ENCODE results near the gene TACR1. TPM values are rescaled to one million over a fixed set of nuclear protein-coding genes. Genes with fewer than 3 reads are reported as not detected.
A peak's percentile ranks its signal among the peaks of the same experiment; 100 is the strongest.

Gene TACR1
- total and polyA plus RNA-seq, 2 of the 13 experiments (the other 11 are each of a cell fraction or from before 2014, with no cell fraction given): not detected

- TF ChIP-seq, protein P1, sequence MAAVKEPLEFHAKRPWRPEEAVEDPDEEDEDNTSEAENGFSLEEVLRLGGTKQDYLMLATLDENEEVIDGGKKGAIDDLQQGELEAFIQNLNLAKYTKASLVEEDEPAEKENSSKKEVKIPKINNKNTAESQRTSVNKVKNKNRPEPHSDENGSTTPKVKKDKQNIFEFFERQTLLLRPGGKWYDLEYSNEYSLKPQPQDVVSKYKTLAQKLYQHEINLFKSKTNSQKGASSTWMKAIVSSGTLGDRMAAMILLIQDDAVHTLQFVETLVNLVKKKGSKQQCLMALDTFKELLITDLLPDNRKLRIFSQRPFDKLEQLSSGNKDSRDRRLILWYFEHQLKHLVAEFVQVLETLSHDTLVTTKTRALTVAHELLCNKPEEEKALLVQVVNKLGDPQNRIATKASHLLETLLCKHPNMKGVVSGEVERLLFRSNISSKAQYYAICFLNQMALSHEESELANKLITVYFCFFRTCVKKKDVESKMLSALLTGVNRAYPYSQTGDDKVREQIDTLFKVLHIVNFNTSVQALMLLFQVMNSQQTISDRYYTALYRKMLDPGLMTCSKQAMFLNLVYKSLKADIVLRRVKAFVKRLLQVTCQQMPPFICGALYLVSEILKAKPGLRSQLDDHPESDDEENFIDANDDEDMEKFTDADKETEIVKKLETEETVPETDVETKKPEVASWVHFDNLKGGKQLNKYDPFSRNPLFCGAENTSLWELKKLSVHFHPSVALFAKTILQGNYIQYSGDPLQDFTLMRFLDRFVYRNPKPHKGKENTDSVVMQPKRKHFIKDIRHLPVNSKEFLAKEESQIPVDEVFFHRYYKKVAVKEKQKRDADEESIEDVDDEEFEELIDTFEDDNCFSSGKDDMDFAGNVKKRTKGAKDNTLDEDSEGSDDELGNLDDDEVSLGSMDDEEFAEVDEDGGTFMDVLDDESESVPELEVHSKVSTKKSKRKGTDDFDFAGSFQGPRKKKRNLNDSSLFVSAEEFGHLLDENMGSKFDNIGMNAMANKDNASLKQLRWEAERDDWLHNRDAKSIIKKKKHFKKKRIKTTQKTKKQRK (IDR thresholded peaks at IDR 0.05; ENCODE audit: low read length): no peak
- TF ChIP-seq ZFX (CRISPR knock-in tag; IDR thresholded peaks at IDR 0.05; ENCODE audit: low read depth) (peak; percentile 28; the same call in 1 of the 2 replicates), HOXA7 (CRISPR knock-in tag; IDR thresholded peaks at IDR 0.05) (no peak), HES4 (CRISPR knock-in tag; IDR thresholded peaks at IDR 0.05; ENCODE audit: borderline replicate concordance) (0 out of 2 replicates have a peak, but pooled peaks have one; percentile 47), ZNF354B (CRISPR knock-in tag; IDR thresholded peaks at IDR 0.05) (peak; percentile 64; the same call in 1 of the 2 replicates), MIER3 (CRISPR knock-in tag; IDR thresholded peaks at IDR 0.05; ENCODE audit: borderline replicate concordance) (no peak), HNRNPK (IDR thresholded peaks at IDR 0.05; ENCODE audit: low read depth, low read length, poor library complexity, severe bottlenecking) (no peak), GZF1 (CRISPR knock-in tag; IDR thresholded peaks at IDR 0.05) (no peak), ZNF331 (CRISPR knock-in tag; IDR thresholded peaks at IDR 0.05) (no peak), ARID5B (CRISPR knock-in tag; IDR thresholded peaks at IDR 0.05) (0 out of 2 replicates have a peak, but pooled peaks have one; percentile 14), RXRA (CRISPR knock-in tag; IDR thresholded peaks at IDR 0.05) (no peak), WIZ (CRISPR knock-in tag; IDR thresholded peaks at IDR 0.05) (no peak), ZKSCAN1 (IDR thresholded peaks at IDR 0.05; ENCODE audit: low read length) (no peak), ZNF564 (CRISPR knock-in tag; IDR thresholded peaks at IDR 0.05) (no peak)
- TF ChIP-seq, protein P2, sequence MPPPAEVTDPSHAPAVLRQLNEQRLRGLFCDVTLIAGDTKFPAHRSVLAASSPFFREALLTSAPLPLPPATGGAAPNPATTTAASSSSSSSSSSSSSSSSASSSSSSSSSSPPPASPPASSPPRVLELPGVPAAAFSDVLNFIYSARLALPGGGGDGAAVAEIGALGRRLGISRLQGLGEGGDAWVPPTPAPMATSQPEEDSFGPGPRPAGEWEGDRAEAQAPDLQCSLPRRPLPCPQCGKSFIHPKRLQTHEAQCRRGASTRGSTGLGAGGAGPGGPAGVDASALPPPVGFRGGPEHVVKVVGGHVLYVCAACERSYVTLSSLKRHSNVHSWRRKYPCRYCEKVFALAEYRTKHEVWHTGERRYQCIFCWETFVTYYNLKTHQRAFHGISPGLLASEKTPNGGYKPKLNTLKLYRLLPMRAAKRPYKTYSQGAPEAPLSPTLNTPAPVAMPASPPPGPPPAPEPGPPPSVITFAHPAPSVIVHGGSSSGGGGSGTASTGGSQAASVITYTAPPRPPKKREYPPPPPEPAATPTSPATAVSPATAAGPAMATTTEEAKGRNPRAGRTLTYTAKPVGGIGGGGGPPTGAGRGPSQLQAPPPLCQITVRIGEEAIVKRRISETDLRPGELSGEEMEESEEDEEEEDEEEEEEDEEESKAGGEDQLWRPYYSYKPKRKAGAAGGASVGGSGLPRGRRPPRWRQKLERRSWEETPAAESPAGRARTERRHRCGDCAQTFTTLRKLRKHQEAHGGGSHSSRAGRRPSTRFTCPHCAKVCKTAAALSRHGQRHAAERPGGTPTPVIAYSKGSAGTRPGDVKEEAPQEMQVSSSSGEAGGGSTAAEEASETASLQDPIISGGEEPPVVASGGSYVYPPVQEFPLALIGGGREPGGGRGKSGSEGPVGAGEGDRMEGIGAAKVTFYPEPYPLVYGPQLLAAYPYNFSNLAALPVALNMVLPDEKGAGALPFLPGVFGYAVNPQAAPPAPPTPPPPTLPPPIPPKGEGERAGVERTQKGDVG (CRISPR knock-in tag; IDR thresholded peaks at IDR 0.05; ENCODE audit: borderline replicate concordance): no peak
- TF ChIP-seq, protein P3, sequence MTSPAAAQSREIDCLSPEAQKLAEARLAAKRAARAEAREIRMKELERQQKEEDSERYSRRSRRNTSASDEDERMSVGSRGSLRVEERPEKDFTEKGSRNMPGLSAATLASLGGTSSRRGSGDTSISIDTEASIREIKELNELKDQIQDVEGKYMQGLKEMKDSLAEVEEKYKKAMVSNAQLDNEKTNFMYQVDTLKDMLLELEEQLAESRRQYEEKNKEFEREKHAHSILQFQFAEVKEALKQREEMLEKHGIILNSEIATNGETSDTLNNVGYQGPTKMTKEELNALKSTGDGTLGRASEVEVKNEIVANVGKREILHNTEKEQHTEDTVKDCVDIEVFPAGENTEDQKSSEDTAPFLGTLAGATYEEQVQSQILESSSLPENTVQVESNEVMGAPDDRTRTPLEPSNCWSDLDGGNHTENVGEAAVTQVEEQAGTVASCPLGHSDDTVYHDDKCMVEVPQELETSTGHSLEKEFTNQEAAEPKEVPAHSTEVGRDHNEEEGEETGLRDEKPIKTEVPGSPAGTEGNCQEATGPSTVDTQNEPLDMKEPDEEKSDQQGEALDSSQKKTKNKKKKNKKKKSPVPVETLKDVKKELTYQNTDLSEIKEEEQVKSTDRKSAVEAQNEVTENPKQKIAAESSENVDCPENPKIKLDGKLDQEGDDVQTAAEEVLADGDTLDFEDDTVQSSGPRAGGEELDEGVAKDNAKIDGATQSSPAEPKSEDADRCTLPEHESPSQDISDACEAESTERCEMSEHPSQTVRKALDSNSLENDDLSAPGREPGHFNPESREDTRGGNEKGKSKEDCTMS (CRISPR knock-in tag; conservative IDR thresholded peaks at IDR 0.05): no peak
Measured at GRCh38 chr2:75064691-75065396, 134.5 kb downstream of the TACR1 start (continued).
